ENCODE data around the gene TNS3. TPM values are rescaled to one million over a fixed set of nuclear protein-coding genes. Genes with fewer than 3 reads are reported as not detected.

TNS3 gene
- total and polyA plus RNA-seq, 10 of the 15 experiments (the other 5 are each of a cell fraction or from before 2014, with no cell fraction given) = 0.27 to 2.7 (median 0.79) TPM

GRCh38 chr7:47344171-47344955 is 237.5 kb downstream of the TNS3 start:
- intact Hi-C loops (cut with micrococcal nuclease; ENCODE audit: unreplicated experiment) = no loop called here
- Histone ChIP-seq H3K4me1 (ENCODE audit: control insufficient read depth, insufficient read depth, low read length) (no peaks in the 10 kb centered on the region), H2AFZ (ENCODE audit: control insufficient read depth, low read depth, low read length) (no peak overlapping the region), H3K36me3 (ENCODE audit: control insufficient read depth in 2 of 2, insufficient read depth in 2 of 2, low read length in 1 of 2) (no peaks in the 10 kb centered on the region), H3K79me2 (ENCODE audit: control insufficient read depth, insufficient read depth, low read length) (no peaks in the 10 kb centered on the region), H3K9ac (ENCODE audit: control insufficient read depth, insufficient read depth, low read length) (no peak overlapping the region), H4K20me1 (ENCODE audit: control insufficient read depth, insufficient read depth) (no peaks in the 10 kb centered on the region), H3K27ac (ENCODE audit: control insufficient read depth, insufficient read depth) (no peak overlapping the region), H3K9me3 (replicated peaks; ENCODE audit: control insufficient read depth, insufficient read depth, low read length) (no peaks in the 10 kb centered on the region), H3K27me3 (replicated peaks in 1 of 2; ENCODE audit: control insufficient read depth in 2 of 2, insufficient read depth in 2 of 2, low read length in 1 of 2) (no peaks in the 10 kb centered on the region), H3K4me3 (no peak overlapping the region), H3K4me2 (ENCODE audit: control insufficient read depth, insufficient read depth) (no peak overlapping the region)
- 67% methylated on average over 32 of the region's 32 CpGs for WGBS (ENCODE audit: insufficient coverage, insufficient replicate concordance, low lambda C conversion rate, missing lambda C conversion rate)
- BruUV-seq (replicated peaks) = no TSS peak
- POLR2A ChIA-PET = no interaction called here
- RAD21 ChIA-PET (ENCODE audit: unreplicated experiment) = no interaction called here
- SMC1A ChIA-PET (ENCODE audit: uncharacterized antibody, unreplicated experiment) = no interaction called here
- CTCF ChIA-PET = no interaction called here
- FAIRE-seq (no peak), DNase-seq (ENCODE audit: low read depth, low spot score) (no peak), ATAC-seq (no peak)
- in situ Hi-C loops (cut with MboI) = no loop called here
- TF ChIP-seq CBX3 (IDR thresholded peaks at IDR 0.05; ENCODE audit: borderline replicate concordance, low read depth) = no peak
- TF ChIP-seq NKRF (conservative IDR thresholded peaks at IDR 0.05) = no peak
- no peak for TF ChIP-seq USF2 (IDR thresholded peaks at IDR 0.05; ENCODE audit: borderline replicate concordance, low read depth, low read length)
- TF ChIP-seq SP1 (IDR thresholded peaks at IDR 0.05; ENCODE audit: low read depth, low read length) = no peak
- TF ChIP-seq LARP7 (IDR thresholded peaks at IDR 0.05) = no peak
- no peak for TF ChIP-seq MXI1 (IDR thresholded peaks at IDR 0.05; ENCODE audit: low read depth, low read length)
- no peak for TF ChIP-seq SKIL (IDR thresholded peaks at IDR 0.05; ENCODE audit: low read depth, poor library complexity, severe bottlenecking)
- no peak for TF ChIP-seq CTCF (IDR thresholded peaks at IDR 0.05 in 2 of 3, conservative IDR thresholded peaks at IDR 0.05 in 1 of 3; ENCODE audit: control insufficient read depth in 2 of 3, extremely low read depth in 1 of 3, insufficient read depth in 1 of 3, low read depth in 3 of 3, low read length in 3 of 3)
- TF ChIP-seq TARDBP (IDR thresholded peaks at IDR 0.05; ENCODE audit: borderline replicate concordance) = no peak
- TF ChIP-seq NFIC (IDR thresholded peaks at IDR 0.05; ENCODE audit: low read depth, low read length) = no peak
- no peak for TF ChIP-seq HCFC1 (IDR thresholded peaks at IDR 0.05; ENCODE audit: low read length)
- no peak for TF ChIP-seq BMI1 (IDR thresholded peaks at IDR 0.05; ENCODE audit: borderline replicate concordance)
- no peak for TF ChIP-seq KAT2A (conservative IDR thresholded peaks at IDR 0.05; ENCODE audit: control insufficient read depth, low read depth, low read length)
- no peak for TF ChIP-seq PKNOX1 (IDR thresholded peaks at IDR 0.05)
- TF ChIP-seq CHD4 (IDR thresholded peaks at IDR 0.05) = no peak
- no peak for TF ChIP-seq RAD21 (IDR thresholded peaks at IDR 0.05; ENCODE audit: insufficient read depth, low read depth, low read length)

Data from GM12878 (cell line).